Forelimb muscle (tissue), 1 donor: ENCODE measurements around the gene ADAM8. TPM values are rescaled to one million over a fixed set of nuclear protein-coding genes. Genes with fewer than 3 reads are reported as not detected.

ENCODE experiments used
- DNase-seq: peaks from one replicate; pipeline ENCODE4 v3.0.0-alpha.2; 2013; ENCODE audit warnings: low read depth
- polyA plus RNA-seq: library from polyadenylated mRNA; unstranded; fragments of 120-200 nt; gene quantifications from one replicate; pipeline ENCODE4 v1.2.1, GENCODE V29; 2013; ENCODE audit not compliant: insufficient read length

ADAM8 gene
- polyA plus RNA-seq, 1 donor: 2.4 TPM

DNA sequence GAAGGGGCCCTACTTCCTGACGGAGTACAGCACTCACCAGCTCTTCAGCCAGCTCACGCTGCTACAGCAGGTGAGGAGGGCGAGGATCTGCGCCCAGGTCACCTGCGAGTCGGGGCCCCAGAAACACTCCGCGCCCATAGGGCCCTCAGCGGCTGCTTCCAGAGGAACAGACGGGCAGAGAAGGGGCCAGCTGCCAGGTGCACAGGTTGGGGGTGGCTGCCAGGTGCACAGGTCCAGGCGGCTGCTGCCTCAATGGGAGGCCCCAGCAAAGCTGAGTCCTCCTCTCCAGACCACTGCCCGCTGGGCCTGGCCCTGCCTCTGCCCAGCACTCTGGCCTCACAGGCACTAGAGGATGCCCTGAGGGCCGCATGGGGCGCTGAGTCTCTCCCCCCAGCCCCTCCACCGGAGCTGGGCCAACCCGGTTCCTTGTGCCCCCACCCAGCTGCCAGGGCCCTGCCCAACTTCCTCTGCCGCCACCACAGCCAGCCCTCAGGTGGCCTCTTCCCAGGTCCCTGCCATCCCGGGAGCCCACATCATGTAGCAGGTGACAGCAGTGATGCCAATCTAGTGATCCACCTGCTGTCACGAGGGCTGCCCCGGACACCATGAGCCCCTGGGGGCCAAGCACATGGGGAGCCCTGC is 63.7 kb downstream of the ADAM8 start:
- DNase-seq: no peak

Other genes starting within 250 kb of the ADAM8 start
- 2.5 TPM for gene ADGRA1, start 188.9 kb downstream of the ADAM8 start, polyA plus RNA-seq
- gene KNDC1, start 116.6 kb downstream of the ADAM8 start, polyA plus RNA-seq: 6.6 TPM
- not detected for gene UTF1, start 46.7 kb downstream of the ADAM8 start, polyA plus RNA-seq
- gene VENTX, start 39.0 kb downstream of the ADAM8 start, polyA plus RNA-seq: 0.29 TPM
- gene TUBGCP2, start 32.0 kb upstream of the ADAM8 start, polyA plus RNA-seq: 40.9 TPM
- 37.4 TPM for gene ZNF511, start 32.0 kb upstream of the ADAM8 start, polyA plus RNA-seq
- not detected for gene CALY, start 60.0 kb upstream of the ADAM8 start, polyA plus RNA-seq
- not detected for gene PRAP1, start 70.5 kb upstream of the ADAM8 start, polyA plus RNA-seq
- 4.5 TPM for gene FUOM, start 81.2 kb upstream of the ADAM8 start, polyA plus RNA-seq
- gene ECHS1, start 96.5 kb upstream of the ADAM8 start, polyA plus RNA-seq: 123 TPM
- 2.5 TPM for gene PAOX, start 102.4 kb upstream of the ADAM8 start, polyA plus RNA-seq
- 43.2 TPM for gene MTG1, start 117.3 kb upstream of the ADAM8 start, polyA plus RNA-seq
- gene SPRN, start 147.8 kb upstream of the ADAM8 start, polyA plus RNA-seq: 4.1 TPM
- gene SCART1, start 177.1 kb upstream of the ADAM8 start, polyA plus RNA-seq: 1.5 TPM